GM21390 (cell line): ENCODE measurements around the gene HOXA13.
A peak's percentile ranks its signal among the peaks of the same experiment; 100 is the strongest.

Experiments
- ATAC-seq: cut with Tn5 transposase; IDR thresholded peaks from one replicate; pipeline ENCODE4 v1.9.1; 2021; ENCODE audit not compliant: unreplicated experiment

The HOXA13 gene

GRCh38 chr7:27237735-27238334 lies 37.9 kb upstream of the HOXA13 start:
- no peak for ATAC-seq

DNA sequence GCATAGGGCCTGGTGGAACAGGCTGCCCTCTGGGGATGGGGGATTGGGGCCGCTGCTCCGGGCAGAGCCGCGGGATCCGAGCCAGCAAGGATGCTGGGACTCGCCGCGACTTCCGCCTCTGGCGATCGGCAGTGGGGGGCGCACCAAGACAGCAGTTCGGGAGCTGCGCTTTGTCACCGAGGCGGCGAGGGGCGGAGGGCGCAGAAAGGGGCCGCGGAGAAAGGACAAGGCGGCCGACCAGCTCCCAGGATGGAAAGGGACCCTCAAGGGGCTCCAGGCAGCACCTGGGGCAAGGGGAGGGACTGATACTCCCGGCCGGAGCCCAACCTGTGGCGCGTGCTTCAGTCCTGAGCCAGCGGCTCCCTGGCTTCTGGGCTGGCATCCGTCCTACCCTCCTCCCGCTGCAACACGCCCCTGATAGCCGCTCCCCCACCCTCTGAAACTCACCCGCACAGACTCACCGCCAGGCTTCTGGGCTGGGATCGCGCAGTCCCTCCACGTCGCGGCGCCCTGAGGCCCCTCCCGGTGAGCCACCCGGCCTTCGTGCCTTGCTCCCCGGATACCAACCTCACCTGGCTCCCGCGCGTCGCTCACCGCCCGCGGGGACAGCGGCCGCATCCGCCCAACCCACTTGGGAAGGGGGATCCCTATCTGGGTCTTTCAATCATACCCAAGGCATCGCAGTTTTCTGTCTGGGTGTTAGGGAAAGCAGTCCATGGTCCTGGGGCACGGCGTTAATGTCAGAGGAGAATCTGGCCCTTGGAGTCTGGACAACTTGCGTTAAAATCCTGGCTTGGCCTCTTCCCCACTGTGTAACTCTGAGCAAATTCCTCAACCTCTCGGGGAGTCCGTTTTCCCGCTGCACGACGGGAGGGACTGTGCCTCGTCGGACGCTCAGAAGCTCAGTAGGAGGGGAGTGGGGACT lies 35.8 kb upstream of the HOXA13 start:
- no peak for ATAC-seq

GRCh38 chr7:27229448-27229847 lies 29.6 kb upstream of the HOXA13 start:
- no peak for ATAC-seq

DNA sequence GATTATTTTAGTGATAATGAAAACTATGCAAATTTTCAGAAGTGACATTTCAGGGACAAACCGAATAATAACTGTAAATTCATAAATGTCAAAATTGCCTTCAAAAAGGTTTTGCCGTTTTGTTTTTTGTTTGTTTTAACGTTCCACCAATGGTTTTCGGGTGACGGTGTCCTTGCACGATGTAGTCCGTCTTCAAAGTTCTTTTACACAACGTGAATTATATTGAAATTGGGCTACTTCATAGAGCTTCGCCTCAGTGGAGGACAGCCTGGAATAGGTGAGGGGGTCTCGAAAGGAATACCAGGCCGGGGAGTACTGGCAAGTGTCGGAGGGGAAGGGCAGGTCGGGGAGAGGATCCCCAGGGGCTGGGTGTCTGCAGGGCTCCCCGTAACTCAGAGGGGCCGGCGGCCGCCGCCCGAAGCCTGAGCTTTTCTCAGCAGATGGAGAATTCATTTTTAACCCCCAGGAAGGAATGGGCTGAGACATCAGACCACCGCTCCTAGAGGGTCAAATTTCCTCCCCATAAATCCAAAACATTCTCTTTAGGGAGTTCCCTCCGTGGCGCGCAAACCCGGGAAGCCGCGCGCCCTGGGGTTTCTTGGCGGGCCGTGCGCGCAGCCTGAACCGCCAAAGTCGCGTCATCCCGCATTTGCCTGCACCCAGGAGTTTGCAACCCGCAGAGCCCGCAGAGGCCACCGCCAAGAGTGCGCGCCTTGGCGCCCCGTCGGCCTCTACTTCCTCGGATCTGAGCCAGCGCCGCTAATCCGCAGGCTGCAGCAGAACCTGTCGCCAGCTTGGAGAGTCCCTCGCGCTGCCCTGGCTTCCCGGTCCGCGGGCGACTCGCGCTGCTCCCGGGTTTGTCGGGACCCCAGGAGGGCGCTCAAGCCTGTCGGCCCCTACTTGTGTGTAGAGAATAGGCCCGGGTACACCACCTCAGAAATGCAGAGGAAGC lies 25.4 kb upstream of the HOXA13 start:
- ATAC-seq: no peak

GRCh38 chr7:27223941-27224575 lies 24.2 kb upstream of the HOXA13 start:
- no peak for ATAC-seq

- ATAC-seq: peak; percentile 72
Observed at GRCh38 chr7:27221201-27221797, 21.4 kb upstream of the HOXA13 start.

GRCh38 chr7:27220440-27220955 lies 20.6 kb upstream of the HOXA13 start:
- no peak for ATAC-seq

- no peak for ATAC-seq
Observed at GRCh38 chr7:27219821-27220220, 19.9 kb upstream of the HOXA13 start.

DNA sequence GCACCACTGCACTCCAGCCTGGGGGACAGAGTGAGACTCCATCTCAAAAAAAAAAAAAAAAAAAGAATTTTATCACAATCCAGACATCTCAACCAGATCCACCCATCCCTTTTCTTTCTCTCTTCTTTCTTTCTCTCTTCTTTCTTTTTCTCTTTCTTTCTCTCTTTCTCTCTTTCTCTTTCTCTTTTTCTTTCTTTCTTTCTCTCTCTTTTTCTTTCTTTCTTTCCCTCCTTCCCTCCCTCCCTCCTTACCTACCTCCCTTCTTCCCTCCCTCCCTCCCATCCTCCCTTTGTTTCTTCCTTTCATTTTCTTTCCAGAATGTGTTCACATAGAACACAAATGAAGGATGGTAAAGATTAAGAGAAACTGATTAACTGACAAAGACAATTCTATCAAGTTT lies 18.1 kb upstream of the HOXA13 start:
- no peak for ATAC-seq

- ATAC-seq: no peak
Observed at GRCh38 chr7:27215356-27215755, 15.5 kb upstream of the HOXA13 start.

DNA sequence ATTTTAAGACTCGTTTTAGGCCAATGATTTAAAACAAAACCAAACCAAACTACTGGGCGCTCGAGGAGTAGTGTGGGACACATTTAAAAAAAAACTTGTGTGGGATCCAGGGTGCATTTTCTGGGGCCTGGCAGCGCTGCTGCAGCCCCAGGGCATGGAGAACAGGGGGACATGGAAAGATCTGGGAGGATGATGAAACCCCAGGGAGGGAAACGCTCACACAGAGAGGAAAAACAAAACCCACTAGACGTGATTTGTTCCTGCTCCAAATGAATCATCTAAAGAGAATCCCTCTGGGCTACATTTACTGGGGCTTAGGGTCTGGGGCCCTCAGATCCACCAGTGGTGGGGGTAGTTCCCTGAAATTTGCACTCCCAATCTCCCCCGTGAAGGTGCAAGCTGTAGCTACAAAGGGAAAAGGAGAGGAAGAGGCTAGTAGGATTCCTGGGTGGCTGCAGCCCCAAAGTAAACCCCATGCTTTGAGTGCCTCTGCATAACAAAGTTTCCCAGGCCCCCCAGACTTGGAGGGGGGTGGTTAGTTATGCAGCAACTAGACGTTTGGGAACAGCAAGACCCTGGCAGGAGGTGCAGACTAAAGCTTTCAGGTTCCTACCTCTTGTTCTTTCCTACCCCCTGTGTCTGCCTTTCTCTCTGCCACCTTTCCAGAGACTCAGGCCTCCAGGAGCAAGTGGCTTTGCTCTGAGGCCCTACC lies 14.5 kb upstream of the HOXA13 start:
- no peak for ATAC-seq

GRCh38 chr7:27213433-27214238 lies 13.7 kb upstream of the HOXA13 start:
- ATAC-seq: no peak

DNA sequence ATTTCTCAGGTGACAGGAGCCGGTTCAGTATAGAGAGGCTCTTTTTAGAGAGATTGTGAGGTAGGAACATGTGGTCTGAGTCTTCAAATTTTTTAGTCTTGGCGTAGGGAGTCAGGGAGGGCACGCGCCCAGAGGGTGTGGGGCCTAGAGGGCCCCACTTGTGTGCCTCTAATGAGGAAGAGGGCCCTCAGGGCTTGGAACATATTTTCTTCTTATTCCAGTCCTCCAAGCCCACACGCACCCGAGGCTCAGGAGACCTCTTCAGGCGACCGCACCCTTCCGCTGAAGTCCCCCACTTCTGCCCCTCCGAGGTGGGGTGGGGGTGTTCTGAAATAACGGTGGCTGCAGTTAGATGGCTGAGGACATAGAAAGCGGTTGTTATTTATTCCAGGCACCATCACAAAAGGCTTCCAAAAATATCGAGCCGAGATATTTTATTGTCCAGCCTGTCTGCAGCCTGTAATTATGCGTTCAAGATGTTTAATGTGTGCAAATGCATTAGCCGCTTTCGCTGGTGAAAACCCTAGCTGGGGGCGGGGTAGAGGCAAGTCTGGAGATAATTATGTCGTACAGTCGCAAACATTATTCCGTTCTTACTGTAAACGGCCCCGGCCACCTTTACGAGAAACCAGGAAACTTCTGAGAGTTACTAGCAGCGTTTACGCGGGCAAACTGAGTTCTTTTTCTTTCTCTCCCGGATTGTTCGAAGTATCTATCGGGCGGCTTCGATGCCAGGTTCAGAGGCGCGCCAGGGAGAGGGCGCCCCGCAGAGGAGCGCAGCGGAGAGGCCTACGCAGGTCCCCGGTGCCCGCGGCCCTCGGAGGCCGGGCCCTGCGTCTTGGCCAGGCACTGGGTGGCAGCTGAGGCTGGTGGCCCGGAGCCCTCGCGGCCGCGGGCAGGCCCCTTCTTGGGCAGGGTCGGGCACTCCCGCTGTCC lies 12.9 kb upstream of the HOXA13 start:
- no peak for ATAC-seq

DNA sequence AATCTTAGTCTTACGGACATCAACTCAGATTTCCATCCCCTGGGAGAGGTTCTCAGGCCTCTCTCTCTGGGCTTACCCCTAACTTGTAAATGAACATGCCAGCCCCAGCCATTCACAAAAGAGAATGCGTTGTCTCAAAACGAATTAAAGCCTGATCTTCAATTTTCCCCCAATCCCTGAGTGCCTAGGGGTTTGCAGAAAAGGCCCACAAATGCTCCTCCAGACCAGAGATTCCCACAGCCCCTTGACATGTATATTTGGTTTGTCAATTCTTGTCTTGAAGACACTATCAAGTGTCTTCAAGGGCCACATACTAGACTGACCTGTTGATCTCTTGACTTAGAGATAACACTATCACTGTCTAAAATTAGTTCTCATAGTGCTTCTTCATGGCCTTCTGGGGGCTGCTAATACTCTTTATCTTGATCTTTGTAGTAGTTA lies 11.9 kb upstream of the HOXA13 start:
- no peak for ATAC-seq

DNA sequence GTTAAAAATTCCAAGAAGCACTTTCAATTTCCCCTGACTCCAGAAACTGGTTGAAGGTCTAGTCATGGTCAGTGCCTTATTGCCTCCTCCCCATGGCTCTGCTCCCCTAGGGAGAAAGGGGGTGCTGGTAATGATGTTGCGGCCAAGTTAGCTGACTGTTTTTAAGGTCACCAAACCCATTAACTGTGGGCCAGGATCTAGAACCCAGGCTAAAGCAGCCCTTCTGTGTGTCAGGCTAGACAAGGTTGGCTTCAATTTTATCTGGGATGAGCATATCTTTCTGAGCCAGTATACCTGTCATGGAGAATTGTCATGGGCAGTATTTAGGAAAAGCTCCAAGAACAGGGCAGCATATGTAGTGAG lies 11.2 kb upstream of the HOXA13 start:
- ATAC-seq: no peak

DNA sequence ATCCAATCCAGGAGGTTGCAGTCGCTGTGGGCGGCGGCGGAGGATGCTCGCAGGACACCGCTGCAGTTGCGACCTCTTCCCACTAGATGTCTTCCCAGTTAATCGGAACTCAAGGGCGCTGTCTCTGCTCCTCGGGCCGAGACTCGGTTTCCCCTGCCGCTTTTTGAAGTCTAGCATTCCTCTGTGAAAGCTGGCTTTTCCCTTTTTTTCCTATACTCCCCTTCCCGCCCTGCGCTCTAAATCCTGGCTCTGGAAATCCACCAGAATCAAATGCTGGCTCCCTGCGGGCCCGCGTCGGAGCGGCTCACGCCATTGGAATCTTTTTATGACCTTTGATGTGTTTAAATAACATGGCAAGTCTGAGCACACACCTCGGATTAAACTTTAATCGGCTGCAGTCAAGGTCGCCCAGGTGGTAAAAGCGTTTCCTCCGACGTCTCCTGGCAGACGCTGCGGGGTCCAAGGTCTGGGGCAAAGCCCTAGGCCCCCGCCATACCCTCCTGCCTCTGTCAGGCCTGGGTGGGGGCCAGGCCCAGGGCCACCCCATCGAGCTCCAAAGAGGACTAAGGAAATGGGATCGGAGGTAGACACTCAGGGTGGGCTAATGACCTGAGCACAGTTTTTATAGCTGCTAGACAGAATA lies 10.7 kb upstream of the HOXA13 start:
- no peak for ATAC-seq

- no peak for ATAC-seq
Observed at GRCh38 chr7:27209933-27210440, 10.1 kb upstream of the HOXA13 start.
